SH-SY5Y (cell line): ENCODE data around the gene KLF13.

Experiments
- GATA2 ChIP-seq: IDR thresholded peaks from 2 replicates; pipeline ENCODE4 v1.6.1; 2011; ENCODE audit warnings: mild to moderate bottlenecking, low read depth, low read length
- GATA3 ChIP-seq: IDR thresholded peaks from 2 replicates; pipeline ENCODE4 v1.6.1; 2011; ENCODE audit warnings: low read depth, mild to moderate bottlenecking, low read length, moderate library complexity

DNA sequence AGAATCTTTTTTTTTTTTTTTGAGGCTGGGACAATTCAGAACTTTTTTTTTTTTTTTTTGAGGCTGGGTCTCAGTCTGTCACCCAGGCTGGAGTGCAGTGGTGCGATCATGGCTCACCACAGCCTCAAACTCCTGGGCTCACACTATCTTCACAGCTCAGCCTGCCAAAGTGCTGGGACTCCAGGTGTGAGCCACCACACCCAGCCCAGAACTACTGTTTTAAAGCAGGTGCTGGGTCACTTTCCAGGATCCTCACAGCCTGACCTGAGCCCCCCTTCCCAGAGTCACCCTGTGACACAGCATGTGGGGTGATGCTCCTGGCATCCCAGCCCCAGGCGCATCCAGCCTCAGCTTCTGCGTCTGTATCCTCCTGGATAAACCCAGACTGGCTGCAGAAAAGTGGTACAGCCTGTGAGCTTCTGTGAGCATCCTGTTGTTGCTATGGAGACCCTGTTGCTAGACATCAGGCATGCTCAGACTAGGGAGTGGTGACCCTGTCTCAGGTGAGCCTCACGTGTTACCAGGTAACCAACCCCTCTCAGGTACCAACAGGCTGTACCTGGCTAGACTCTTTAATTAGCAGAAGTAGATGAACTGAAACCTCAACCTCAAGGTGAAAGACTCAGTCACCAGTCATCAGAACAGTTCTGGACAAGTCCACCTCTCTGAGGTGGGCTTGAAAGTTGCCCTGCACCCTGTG, 15.0 kb downstream of the KLF13 start:
- TF ChIP-seq GATA2 (no peak), GATA3 (no peak)
